HG03064 (cell line): ENCODE measurements around the gene CLCN7.

Source experiments
- ATAC-seq: cut with Tn5 transposase; IDR thresholded peaks from one replicate; pipeline ENCODE4 v1.9.1; 2021; ENCODE audit warnings: low read depth; ENCODE audit not compliant: unreplicated experiment

The CLCN7 gene

GRCh38 chr16:1474796-1475551 lies at the start of gene CLCN7:
Gene CLCN7 (minus strand): TSS chr16:1475028. CDS start chr16:1474974, 54 bp downstream.
- ATAC-seq = peak; percentile 77

DNA sequence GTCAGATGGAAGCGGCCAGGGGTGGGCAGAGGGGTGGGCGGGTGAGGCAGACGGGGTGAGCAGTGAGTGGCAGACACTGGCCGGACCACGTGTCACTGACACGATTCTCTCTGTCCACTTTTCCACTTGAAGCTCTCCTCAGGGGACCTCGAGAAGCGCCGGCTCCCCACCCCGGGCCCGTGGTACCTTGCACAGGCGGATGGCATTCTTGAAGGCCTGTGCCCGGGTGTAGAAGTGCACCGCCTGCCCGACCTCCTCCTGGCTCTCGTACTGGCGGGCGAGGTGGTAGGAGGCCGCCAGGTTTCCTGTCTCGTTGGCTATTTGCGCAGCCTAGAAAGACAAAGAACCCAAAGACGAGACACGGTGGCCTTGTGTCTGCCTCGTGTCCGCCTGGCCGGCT lies 49.5 kb upstream of the CLCN7 start:
- no peak for ATAC-seq

- ATAC-seq = no peak
Observed at GRCh38 chr16:1523581-1524245, 48.9 kb upstream of the CLCN7 start.

- ATAC-seq = no peak
Observed at GRCh38 chr16:1520461-1520860, 45.6 kb upstream of the CLCN7 start.

DNA sequence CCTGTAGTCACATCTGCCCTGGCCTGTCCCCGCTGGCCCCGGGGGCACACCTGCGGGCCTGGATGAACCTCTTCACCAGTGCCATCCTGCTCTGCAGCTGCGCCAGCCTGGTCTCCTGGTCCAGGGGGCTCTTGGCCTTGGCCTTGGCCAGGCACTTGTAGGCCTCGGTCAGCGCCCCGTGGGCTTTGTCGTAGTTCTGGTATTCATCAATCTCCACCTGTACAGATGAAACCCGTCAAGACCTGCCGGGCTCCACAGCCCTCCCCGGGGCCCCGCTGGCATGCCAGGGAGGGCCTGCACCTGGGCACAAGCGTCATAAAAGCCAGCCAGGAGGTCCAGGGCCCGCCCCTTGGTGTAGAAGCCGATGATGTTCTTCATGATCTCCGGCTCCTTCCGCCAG lies 45.0 kb upstream of the CLCN7 start:
- no peak for ATAC-seq

GRCh38 chr16:1518626-1519135 lies 43.9 kb upstream of the CLCN7 start:
- ATAC-seq = no peak

GRCh38 chr16:1514507-1514906 lies 39.7 kb upstream of the CLCN7 start:
- no peak for ATAC-seq

- ATAC-seq = no peak
Observed at GRCh38 chr16:1512774-1513173, 37.9 kb upstream of the CLCN7 start.

DNA sequence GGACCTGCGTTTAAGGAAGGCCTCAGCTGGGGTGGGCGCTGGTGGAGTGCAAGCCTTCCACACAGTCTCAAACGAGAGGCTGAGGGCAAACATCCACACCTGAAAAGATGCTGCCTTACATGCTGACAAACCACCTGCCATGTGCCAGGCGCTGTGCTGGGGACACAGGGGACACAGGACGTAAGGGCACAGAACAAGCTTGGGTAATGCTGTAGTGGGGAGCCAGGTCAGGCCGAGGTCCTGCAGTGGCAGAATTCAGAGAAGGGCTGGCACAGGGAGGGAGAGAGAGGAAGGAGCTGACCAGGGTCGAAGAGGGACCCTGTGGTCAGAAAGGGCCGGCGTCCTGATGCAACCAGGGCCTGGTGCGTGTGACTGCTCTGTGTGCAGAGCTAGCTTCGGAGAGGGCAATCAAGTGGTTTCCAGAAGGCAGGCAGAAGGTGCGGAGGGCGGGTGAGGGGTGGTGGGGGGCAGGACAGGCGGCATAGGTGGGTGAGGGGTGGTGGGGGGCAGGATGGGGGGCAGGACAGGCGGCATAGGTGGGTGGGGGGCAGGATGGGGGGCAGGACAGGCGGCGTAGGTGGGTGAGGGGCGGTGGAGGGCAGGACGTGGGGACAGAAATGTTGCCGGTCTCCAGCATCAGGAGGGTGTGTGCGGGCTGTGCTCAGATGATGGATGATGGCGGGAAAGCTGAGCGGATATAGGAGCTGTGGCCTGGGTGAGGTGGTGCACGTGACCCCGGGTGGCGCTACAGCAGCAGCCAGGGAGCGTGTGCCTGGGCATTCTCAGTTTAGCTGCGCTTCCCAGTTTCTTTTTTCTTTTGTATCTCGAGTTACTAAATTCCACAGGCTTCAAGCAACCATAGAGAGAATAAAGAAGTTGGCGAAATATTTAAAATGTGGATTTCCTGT lies 37.1 kb upstream of the CLCN7 start:
- ATAC-seq = no peak

DNA sequence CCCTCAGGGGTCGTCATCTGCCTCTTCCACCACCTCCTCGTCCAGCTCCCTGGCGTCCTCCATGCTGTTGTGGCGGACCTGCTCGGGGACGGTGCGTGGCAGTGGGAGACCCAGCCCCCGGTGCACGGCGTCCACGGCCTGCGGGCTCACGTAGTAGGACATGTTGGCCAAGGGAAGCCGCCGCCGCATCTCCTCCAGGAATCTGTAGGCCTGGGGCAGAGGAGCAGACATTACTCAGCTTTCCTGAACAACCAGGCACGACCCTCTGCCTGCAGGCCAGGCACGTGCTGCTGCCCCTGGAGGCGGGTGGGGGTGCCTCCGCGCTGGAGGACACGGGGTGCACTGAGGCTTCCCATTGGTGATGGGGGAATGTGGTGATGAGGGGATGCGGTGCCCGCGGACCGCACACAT lies 36.1 kb upstream of the CLCN7 start:
- ATAC-seq = no peak

DNA sequence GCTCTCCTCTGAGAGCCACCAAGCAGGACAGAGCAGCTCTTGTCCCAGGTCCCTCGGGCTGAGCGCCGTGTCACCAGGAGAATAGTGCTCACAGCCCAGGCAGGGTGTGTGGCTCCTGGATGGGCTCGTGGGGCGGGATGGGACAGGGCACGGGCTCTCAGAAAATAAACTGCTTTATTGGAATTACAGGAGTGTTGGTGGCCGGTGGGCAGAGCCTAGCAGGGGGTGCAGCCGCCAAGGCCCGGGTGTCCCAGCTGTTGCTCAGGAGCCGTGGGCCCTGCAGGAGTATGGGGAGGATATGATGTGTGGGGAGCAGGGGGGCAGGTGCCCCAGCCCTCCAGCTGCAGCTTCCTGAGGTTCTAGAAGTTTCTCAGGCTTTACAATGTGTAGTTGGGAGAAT lies 35.4 kb upstream of the CLCN7 start:
- ATAC-seq = no peak

DNA sequence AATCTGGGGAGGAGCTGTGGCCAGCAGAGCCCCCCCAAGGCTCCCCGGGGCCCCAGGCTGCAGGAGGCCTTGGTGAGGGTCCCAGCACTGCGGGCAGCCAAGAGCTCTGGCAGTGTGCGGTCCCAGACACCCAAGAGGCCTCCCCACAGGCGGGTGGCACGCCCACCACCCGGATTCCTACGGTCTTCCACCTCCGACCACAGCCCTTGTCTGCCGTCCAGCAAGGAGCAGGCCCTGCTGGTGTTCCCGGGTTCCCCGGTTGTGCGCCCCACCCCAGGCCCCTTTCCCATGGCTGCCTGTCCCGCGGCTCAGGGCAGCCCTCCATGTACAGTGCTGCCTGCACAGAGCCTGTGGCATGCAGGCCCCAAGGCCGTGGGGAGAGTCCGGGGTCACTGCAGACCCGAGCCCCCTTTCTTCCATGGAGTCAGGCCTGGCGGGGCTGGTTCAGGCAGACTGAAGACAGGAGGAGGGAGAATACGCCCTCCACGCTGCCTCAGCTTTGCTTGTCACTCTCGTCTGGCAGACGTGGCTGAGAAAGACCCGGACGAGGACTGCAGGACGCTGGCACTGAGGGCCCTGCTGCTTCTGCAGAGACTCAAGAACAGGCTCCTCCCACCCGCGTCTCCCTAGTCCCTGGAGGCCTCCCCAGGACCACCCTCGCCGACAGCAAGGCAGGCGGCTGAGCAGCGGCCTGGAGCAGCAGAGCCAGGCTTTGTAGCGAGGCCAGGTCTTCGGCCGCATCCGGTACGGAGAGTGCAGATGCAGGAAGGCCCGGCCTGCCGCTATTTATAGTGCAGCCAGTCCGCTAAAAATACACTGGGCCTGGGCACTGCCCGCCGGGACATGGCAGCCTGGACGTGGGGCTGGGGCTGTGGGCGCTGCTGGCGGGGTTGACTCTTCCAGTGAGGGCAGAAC lies 34.7 kb upstream of the CLCN7 start:
- no peak for ATAC-seq

DNA sequence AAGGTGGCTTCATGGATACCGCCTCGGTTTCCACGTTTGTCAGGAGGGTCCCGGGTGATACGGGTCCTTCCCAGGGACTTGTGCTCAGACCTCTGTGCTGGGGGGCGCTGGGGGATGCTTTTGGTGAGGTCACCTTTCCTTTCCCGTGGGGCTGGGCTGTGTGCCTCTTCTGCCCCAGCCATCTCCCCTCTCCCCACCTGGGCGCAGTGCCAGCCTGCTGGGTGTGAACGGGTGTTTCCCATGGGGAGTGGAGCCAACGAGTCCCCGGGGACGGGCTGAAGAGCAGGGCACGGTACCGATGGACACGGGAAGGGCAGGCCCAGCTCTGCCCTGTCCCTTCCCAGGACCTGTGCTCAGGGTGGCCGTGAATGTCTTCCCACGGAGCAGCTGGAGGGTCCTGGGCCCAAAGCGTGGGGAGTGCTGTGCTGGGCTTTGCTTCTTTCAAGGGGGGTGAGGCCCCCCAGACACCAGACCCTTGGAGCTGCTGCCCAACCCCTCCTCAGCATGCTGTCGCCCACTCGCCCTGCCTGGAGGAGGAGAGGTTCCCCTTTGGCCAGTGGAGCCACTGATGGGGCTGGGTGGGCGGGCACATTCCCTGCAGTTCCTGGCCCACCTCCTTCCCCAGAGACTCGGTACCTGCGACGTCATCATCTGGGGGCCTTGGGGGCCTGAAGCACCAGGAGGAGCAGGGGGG lies 33.8 kb upstream of the CLCN7 start:
- no peak for ATAC-seq

DNA sequence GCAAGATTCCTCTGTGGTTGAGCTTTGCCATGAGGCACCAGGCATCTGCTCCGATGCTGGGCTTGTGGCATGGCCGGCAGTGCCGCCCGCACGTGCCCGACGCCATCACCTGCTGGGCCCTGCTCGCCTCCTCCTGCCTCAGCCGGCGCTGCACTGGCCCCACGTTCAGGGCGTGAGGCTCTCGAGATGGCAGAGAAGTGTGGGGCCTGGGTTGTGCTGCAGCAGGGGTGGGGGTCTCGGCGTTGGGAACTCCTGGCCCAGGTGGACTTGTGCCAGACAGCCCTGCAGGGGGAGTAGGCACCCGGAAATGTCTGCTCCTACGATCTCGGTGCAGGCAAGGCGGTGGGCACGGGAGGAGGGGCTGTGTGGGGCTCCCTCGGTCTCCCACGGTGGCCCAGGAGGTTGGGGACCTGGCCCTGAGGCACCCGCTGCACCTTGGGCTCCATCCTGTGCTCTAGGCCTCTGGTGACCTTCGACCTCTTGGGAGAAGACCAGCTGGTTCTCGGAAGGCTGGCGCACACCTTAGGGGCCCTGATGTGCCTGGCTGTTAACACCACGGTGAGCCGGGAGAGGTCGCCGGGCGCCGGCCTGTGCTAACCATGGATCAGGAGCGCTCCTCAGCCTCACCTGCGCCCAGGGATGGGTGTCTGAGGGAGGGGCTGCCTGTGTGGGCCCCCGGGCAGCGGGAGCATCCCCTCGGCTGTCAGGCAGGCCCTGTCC lies 31.8 kb upstream of the CLCN7 start:
- ATAC-seq = no peak

GRCh38 chr16:1505912-1506311 lies 31.1 kb upstream of the CLCN7 start:
- no peak for ATAC-seq

DNA sequence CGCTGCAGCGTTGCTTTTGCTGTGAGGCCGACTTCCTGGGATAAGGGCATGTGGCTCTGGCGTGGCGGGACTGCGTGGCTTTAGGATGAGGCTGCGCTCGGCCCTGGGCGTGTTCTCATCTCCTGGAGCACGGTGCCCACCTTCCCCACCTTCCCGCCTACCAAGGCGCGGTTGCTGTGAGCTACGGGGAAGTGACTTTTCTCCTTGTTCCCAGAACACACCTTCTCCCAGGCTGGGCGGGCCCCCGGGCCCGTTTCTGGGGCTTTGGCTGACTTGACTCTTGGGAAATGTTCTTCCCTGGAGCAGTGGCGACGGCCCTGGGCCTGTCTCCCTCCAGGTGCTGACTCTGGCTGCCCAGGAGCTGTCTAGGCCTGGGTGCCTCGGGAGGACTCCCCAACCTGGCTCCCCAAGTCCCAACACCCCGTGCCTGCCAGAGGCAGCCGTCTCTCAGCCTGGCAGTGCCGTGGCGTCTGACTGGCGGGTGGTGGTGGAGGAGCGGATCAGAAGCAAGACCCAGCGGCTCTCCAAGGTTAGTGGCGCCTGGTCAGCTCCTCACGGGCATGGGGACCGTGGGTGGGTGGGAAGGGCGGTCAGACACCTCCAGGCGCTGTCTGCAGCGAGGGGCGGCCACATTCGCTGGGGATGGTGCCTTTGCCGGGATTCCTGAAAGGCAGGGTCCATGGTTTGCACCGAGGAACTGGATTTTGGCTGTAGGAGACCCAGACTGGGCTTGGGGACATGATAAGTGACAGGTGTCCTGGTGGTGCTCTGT lies 30.4 kb upstream of the CLCN7 start:
- ATAC-seq = no peak

DNA sequence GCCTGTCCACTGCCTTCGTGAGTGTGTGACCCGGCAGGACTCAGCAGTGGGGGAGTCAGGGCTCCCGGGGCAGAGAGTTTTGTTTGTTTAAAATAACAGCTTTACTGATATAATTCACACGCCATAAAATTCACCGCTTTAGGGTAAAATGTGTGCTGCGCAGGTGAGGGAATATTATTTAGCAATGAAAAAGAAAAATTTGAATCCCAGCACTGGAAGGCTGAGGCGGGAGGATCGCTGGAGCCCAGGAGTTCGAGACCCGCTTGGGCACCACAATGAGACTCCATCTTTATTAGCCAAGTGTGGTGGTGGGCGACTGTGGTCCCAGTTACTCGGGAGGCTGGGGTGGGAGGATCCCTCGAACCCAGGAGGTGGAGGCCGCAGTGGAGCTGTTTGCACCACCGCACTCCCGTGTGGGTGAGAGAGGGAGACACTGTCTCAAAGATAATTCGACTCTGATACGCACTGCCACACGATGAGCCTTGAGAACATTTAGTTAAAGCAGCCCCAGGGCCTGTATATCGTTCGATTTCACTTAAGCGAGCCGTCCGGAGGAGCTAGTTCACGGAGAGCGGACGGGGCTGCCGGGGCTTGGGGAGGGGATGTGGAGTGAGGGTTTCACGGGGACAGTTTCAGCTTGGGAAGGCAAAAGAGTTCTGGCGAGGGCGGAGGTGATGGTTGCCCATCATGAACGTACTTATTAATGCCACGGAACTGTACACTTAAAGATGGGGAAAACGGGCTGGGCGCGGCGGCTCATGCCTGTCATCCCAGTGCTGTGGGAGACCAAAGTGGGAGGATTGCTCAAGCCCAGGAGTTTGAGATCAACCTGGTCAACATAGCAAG lies 28.5 kb upstream of the CLCN7 start:
- ATAC-seq = no peak
